ENCODE results near the gene IFITM1. TPM values are rescaled to one million over a fixed set of nuclear protein-coding genes. Genes with fewer than 3 reads are reported as not detected.
"Not testable (repeated sequence)": the region's sequence is repeated elsewhere in the genome, so short reads cannot be mapped to it uniquely, and the experiment has no call there.

IFITM1 gene
- total RNA-seq, 2 experiments from 2014 or later = 286 to 306 TPM

GRCh38 chr11:342328-342727 is 28.5 kb downstream of the IFITM1 start:
- no peak overlapping the region for H3K27ac ChIP-seq (ENCODE audit: low read depth in 1 of 2, low read length in 2 of 2)
- H3K4me1 ChIP-seq (ENCODE audit: insufficient read depth, low read length) = peaks cover 8% of the 10 kb centered on the region
- peaks cover 11% of the 10 kb centered on the region for H3K4me1 Mint-ChIP-seq (ENCODE audit: low read depth)
- ChIA-PET POLR2A (interaction anchor here (0.6 kb wide), 1 partner anchor 25 kb away, joined by 3 read pairs; no protein-coding TSS in a partner anchor), CTCF (no interaction called here)
- no peaks in the 10 kb centered on the region for H3K27me3 ChIP-seq (ENCODE audit: control insufficient read depth in 1 of 2, insufficient read depth in 2 of 2, low read length in 2 of 2)
- H3K4me3 ChIP-seq (ENCODE audit: low read length) = no peak overlapping the region
- H3K4me3 Mint-ChIP-seq = no peak overlapping the region
- no peak for DNase-seq
- peaks cover 0 to 10% of the 10 kb centered on the region in 2 experiments for H3K9me3 ChIP-seq (ENCODE audit: control insufficient read depth in 1 of 2, insufficient read depth in 1 of 2, low read length in 2 of 2)
- H3K27ac Mint-ChIP-seq = no peak overlapping the region
- TF ChIP-seq CTCF (IDR thresholded peaks at IDR 0.05) = no peak
- intact Hi-C loops (cut with DNase I, micrococcal nuclease) = no loop called here
- no peaks in the 10 kb centered on the region for H3K36me3 Mint-ChIP-seq (ENCODE audit: low read depth)
- no peaks in the 10 kb centered on the region for H3K27me3 Mint-ChIP-seq
- no peak for ATAC-seq (ENCODE audit: poor library complexity)
- H3K9me3 Mint-ChIP-seq = no peaks in the 10 kb centered on the region
- no peaks in the 10 kb centered on the region for H3K36me3 ChIP-seq (ENCODE audit: insufficient read depth, low read length)

GRCh38 chr11:344836-345578 is 31.2 kb downstream of the IFITM1 start:
- Mint-ChIP-seq H3K4me1 (ENCODE audit: low read depth) (peaks cover 11% of the 10 kb centered on the region), H3K27ac (no peak overlapping the region)

GRCh38 chr11:346529-346928 is 32.7 kb downstream of the IFITM1 start:
- Histone ChIP-seq H3K36me3 (ENCODE audit: insufficient read depth, low read length) (no peaks in the 10 kb centered on the region), H3K4me3 (ENCODE audit: low read length) (no peak overlapping the region), H3K9me3 (ENCODE audit: control insufficient read depth in 1 of 2, insufficient read depth in 1 of 2, low read length in 2 of 2) (peaks cover 0 to 10% of the 10 kb centered on the region in 2 experiments), H3K27ac (ENCODE audit: low read depth in 1 of 2, low read length in 2 of 2) (no peak overlapping the region), H3K4me1 (ENCODE audit: insufficient read depth, low read length) (peaks cover 12% of the 10 kb centered on the region), H3K27me3 (ENCODE audit: control insufficient read depth in 1 of 2, insufficient read depth in 2 of 2, low read length in 2 of 2) (no peaks in the 10 kb centered on the region)
- ATAC-seq (ENCODE audit: poor library complexity) (no peak), DNase-seq (no peak)
- peaks cover 21% of the 10 kb centered on the region for H3K4me1 Mint-ChIP-seq (ENCODE audit: low read depth)
- H3K9me3 Mint-ChIP-seq = no peaks in the 10 kb centered on the region
- H3K36me3 Mint-ChIP-seq (ENCODE audit: low read depth) = no peaks in the 10 kb centered on the region
- no peak for TF ChIP-seq CTCF (IDR thresholded peaks at IDR 0.05)
- no peak overlapping the region for H3K4me3 Mint-ChIP-seq
- no peaks in the 10 kb centered on the region for H3K27me3 Mint-ChIP-seq
- intact Hi-C loops (cut with DNase I, micrococcal nuclease) = no loop called here
- no peak overlapping the region for H3K27ac Mint-ChIP-seq
- ChIA-PET CTCF (no interaction called here), POLR2A (no interaction called here)

More at GRCh38 chr11:344836-345578, 31.2 kb downstream of the IFITM1 start:
- DNase-seq (no peak), ATAC-seq (ENCODE audit: poor library complexity) (no peak)
- Mint-ChIP-seq H3K27me3 (no peaks in the 10 kb centered on the region), H3K9me3 (no peaks in the 10 kb centered on the region), H3K4me3 (no peak overlapping the region), H3K36me3 (ENCODE audit: low read depth) (no peaks in the 10 kb centered on the region)
- no peak for TF ChIP-seq CTCF (IDR thresholded peaks at IDR 0.05)
- no peak overlapping the region for H3K4me3 ChIP-seq (ENCODE audit: low read length)
- H3K27ac ChIP-seq (ENCODE audit: low read depth in 1 of 2, low read length in 2 of 2) = no peak overlapping the region
- no peaks in the 10 kb centered on the region for H3K36me3 ChIP-seq (ENCODE audit: insufficient read depth, low read length)
- H3K4me1 ChIP-seq (ENCODE audit: insufficient read depth, low read length) = peaks cover 3% of the 10 kb centered on the region
- H3K9me3 ChIP-seq (ENCODE audit: control insufficient read depth in 1 of 2, insufficient read depth in 1 of 2, low read length in 2 of 2) = peaks cover 0 to 10% of the 10 kb centered on the region in 2 experiments
- ChIA-PET CTCF (interaction anchor here (1.3 kb wide), 1 partner anchor 40 kb away, joined by 3 read pairs; no protein-coding TSS in a partner anchor), POLR2A (interaction anchor here (1.6 kb wide), 1 partner anchor 10 kb away, joined by 7 read pairs; no protein-coding TSS in a partner anchor)
- intact Hi-C loops (cut with DNase I, micrococcal nuclease) = no loop called here
- no peaks in the 10 kb centered on the region for H3K27me3 ChIP-seq (ENCODE audit: control insufficient read depth in 1 of 2, insufficient read depth in 2 of 2, low read length in 2 of 2)

GRCh38 chr11:349270-349954 is 35.6 kb downstream of the IFITM1 start:
- intact Hi-C loops (cut with DNase I, micrococcal nuclease); H3K27ac Mint-ChIP-seq; H3K27me3 Mint-ChIP-seq; CTCF ChIA-PET; H3K9me3 Mint-ChIP-seq; H3K4me3 Mint-ChIP-seq; DNase-seq; H3K36me3 Mint-ChIP-seq (ENCODE audit: low read depth); H3K27ac ChIP-seq (ENCODE audit: low read depth in 1 of 2, low read length in 2 of 2); H3K27me3 ChIP-seq (ENCODE audit: control insufficient read depth in 1 of 2, insufficient read depth in 2 of 2, low read length in 2 of 2); H3K4me3 ChIP-seq (ENCODE audit: low read length); H3K9me3 ChIP-seq (ENCODE audit: control insufficient read depth in 1 of 2, insufficient read depth in 1 of 2, low read length in 2 of 2); ATAC-seq (ENCODE audit: poor library complexity); H3K36me3 ChIP-seq (ENCODE audit: insufficient read depth, low read length): not testable (repeated sequence)
- H3K4me1 Mint-ChIP-seq (ENCODE audit: low read depth) = peaks cover 39% of the 10 kb centered on the region
- H3K4me1 ChIP-seq (ENCODE audit: insufficient read depth, low read length) = peaks cover 15% of the 10 kb centered on the region
- POLR2A ChIA-PET = interaction anchor here (1.0 kb wide), 1 partner anchor 32 kb away, joined by 3 read pairs; no protein-coding TSS in a partner anchor
